B cell (primary cell): ENCODE data around the gene PPP1R18.

Source experiments
- CTCF ChIP-seq: fragments of 200-600 bp; IDR thresholded peaks from one replicate; pipeline ENCODE4 v1.8.0; 2022; ENCODE audit warnings: antibody characterized with exemption, mild to moderate bottlenecking
- EZH2 ChIP-seq: IDR thresholded peaks from 2 replicates; pipeline ENCODE4 v1.6.1; 2012; ENCODE audit warnings: borderline replicate concordance, low read depth, mild to moderate bottlenecking, moderate library complexity, low read length; ENCODE audit not compliant: insufficient read depth, poor library complexity, severe bottlenecking

- no peak for TF ChIP-seq CTCF
- TF ChIP-seq EZH2 = no peak
These were observed 41.6 kb upstream of the PPP1R18 start for GRCh38 chr6:30727920-30728553.
